ENCODE results near the gene IFT172.

DNA sequence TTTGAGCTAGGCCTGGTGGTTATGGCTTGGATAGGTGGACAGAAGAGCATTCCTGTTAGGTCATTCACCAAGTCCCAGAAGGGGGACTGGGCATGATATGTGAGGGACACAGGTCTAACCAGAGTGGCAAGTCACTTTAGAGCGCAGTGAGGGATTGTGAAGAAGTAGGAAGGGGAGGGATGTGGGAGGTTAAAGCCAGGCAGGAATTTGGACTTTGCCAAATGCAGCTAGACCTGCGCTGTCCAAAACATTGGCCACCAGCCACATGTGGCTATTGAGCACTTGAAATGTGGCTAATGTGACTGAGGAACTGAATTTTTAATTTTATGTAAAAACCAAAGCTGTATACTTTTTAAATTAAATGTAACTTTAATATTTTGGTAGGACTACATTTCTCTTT, 30.8 kb upstream of the IFT172 start:
- TF ChIP-seq, protein P1, sequence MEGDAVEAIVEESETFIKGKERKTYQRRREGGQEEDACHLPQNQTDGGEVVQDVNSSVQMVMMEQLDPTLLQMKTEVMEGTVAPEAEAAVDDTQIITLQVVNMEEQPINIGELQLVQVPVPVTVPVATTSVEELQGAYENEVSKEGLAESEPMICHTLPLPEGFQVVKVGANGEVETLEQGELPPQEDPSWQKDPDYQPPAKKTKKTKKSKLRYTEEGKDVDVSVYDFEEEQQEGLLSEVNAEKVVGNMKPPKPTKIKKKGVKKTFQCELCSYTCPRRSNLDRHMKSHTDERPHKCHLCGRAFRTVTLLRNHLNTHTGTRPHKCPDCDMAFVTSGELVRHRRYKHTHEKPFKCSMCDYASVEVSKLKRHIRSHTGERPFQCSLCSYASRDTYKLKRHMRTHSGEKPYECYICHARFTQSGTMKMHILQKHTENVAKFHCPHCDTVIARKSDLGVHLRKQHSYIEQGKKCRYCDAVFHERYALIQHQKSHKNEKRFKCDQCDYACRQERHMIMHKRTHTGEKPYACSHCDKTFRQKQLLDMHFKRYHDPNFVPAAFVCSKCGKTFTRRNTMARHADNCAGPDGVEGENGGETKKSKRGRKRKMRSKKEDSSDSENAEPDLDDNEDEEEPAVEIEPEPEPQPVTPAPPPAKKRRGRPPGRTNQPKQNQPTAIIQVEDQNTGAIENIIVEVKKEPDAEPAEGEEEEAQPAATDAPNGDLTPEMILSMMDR (conservative IDR thresholded peaks at IDR 0.05 in 1 of 2, IDR thresholded peaks at IDR 0.05 in 1 of 2; ENCODE audit: low read depth in 1 of 2, low read length in 2 of 2): no peak
- TF ChIP-seq EZH2 (IDR thresholded peaks at IDR 0.05; ENCODE audit: low read length, missing control alignments): no peak
